Erythroblast (primary cell): ENCODE results near the gene AAK1.

Experiments
- DNase-seq, 2 experiments: peaks; one replicate each; lab custom pipeline; 2025; lab: John Stamatoyannopoulos, UW
- GATA1 ChIP-seq: IDR thresholded peaks from 2 replicates; pipeline ENCODE4 v1.6.1; 2011; ENCODE audit warnings: low read depth, mild to moderate bottlenecking, control low read depth, low read length, moderate library complexity
- POLR2A ChIP-seq: IDR thresholded peaks from 2 replicates; pipeline ENCODE4 v1.6.1; 2011; ENCODE audit warnings: mild to moderate bottlenecking, low read length

Gene AAK1

DNA sequence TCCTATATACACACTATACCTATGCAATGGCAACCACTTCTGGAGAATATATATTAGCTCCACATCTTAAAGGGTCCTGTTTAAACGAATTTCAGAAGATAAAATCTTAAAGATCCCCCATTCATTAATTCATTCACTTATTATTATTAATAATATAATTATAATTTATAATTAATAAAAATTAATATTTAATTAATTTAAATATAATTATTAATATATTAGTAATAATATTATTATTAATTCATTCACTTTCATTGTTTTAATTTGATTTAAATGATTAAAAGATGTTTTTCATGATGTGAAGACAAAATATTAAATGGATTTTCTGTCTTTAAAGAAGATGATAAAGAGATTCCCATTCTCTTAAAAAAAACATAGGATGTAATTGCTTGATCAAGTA is 227.4 kb downstream of the AAK1 start:
- TF ChIP-seq GATA1 (no peak), POLR2A (no peak)
- no peak for DNase-seq
